CD1c-positive myeloid dendritic cell (primary cell): ENCODE results near the gene CDPF1.
"Not testable (repeated sequence)": the region's sequence is repeated elsewhere in the genome, so short reads cannot be mapped to it uniquely, and the experiment has no call there.

Experiments
- DNase-seq: peaks from one replicate; pipeline ENCODE4 v3.0.0-alpha.2; 2016; ENCODE audit errors: extremely low spot score

The CDPF1 gene

GRCh38 chr22:46224898-46225290 lies 25.2 kb downstream of the CDPF1 start:
- no peak for DNase-seq

DNA sequence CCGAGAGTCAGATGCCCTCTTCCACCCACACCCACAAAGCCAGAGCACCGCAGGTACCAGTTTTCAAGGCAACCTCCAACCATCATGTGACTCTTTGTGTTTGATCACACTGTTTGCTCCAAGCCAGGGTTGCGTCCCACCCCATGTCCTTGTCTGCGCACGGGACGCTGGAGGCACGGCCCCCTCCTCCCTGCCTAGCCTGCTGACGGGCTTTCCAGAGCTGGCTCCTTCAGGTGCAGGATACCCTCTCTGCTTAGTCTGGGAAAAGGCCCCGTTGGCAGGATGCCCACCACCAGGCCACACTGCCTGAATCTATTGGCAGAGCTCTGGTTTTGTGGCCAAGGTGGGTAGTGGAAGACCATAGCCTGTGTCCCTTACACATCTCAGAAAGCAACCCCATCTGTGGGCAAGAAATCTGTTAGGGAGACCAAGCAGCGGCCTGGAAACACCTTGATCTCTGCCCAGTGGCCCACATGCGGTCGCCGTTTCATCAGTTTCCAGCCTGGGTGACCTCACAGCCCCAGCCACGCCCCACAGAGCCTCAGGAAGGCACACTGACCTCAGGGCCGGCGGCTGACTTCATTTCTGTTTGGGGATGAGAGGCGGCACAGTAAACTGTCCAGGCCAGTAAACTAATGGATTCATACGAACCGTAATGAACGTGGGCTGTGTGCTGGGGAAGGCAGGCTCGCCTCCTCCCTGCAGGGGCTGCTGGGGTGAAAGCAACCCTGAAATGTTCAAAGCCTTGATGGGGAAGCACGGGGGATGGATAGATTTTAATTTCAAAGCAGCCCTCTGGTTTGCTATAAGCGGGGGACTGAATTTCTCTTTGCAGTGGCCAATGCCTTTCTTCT lies 25.8 kb downstream of the CDPF1 start:
- DNase-seq, result no peak

DNA sequence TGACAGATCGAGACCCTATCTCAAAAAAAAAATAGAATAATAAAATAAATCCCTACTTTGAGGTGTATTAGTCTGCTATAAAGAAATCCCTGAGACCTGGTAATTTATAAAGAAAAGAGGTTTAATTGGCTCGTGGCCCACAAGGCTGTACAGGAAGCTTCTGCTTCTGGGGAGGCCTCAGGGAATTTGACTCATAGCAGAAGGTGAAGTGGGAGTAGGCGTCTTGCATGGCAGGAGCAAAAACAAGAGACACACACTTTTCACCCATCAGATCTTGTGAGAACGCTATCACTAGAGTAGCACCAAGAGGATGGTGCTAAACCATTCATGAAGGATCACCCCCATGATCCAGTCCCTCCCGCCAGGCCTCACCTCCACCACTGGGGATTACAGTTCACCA lies 29.2 kb downstream of the CDPF1 start:
- no peak for DNase-seq

GRCh38 chr22:46219636-46220035 lies 30.5 kb downstream of the CDPF1 start:
- no peak for DNase-seq

GRCh38 chr22:46214616-46215015 lies 35.5 kb downstream of the CDPF1 start:
- DNase-seq, result no peak

DNA sequence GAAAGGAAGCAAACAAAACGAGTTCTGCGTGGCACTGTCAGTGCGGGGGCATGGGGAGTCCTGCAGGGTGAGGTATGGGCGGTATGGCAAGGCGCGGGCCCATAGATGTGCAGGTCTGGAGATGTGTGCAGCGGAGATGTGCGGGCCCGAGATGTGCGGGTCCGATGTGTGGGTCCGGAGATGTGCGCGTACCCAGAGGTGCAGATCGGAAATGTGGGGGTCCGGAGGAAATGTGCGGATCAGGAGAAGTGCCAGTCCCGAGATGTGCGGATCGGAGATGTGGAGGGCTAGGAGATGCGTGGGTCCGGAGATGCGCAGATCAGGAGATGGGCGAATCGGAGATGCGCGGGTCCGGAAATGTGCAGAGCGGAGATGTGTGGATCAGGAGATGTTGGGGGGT lies 35.9 kb downstream of the CDPF1 start:
- no peak for DNase-seq

- no peak for DNase-seq
Measured at GRCh38 chr22:46213052-46213451, 37.0 kb downstream of the CDPF1 start.

GRCh38 chr22:46212195-46212594 lies 37.9 kb downstream of the CDPF1 start:
- DNase-seq, result no peak

- no peak for DNase-seq
Measured at GRCh38 chr22:46209262-46209661, 40.8 kb downstream of the CDPF1 start.

DNA sequence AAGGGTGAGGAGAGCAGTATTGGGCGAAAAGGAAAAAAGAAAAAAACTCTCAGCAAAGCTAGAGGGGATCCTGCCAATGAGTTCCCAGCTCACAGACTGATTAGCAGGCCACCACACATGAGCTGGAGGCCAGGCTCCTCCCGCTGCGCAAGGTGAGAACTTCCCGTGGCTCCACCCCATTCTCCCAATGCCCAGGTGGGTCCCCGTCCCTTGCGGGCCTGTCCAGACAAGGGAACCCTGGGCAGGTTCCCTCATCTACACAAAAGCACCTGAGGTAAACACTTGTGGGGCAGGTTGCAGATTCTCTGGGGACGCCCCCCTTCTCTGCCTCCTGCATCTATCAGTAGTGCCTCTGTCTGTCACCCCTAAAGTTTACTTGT lies 46.5 kb downstream of the CDPF1 start:
- no peak for DNase-seq

GRCh38 chr22:46202897-46203600 lies 47.0 kb downstream of the CDPF1 start:
- no peak for DNase-seq

- DNase-seq, result no peak
Measured at GRCh38 chr22:46201059-46201757, 48.9 kb downstream of the CDPF1 start.

GRCh38 chr22:46198806-46199205 lies 51.3 kb downstream of the CDPF1 start:
- not testable (repeated sequence) for DNase-seq

GRCh38 chr22:46198274-46198673 lies 51.8 kb downstream of the CDPF1 start:
- DNase-seq, result no peak

DNA sequence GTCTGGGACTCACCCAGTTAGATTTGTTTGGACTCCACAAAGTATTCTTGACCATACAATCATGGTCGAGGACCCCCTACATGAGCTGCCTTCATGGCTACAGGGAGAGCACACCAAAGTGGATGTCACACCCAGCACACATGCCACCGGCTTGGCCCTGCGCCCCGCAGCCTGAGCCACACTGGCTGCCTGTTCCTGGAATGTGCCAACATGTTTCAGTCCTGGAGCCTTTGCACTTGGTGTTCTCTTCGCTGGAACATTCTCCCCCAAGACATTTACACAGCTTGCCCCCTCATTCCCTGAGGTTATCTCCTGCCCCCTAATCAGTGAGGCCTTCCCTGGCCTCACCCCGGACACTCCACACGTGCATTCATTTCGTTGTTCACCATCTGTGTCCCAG lies 53.8 kb downstream of the CDPF1 start:
- no peak for DNase-seq

GRCh38 chr22:46195487-46196165 lies 54.5 kb downstream of the CDPF1 start:
- no peak for DNase-seq
